Psoas muscle (tissue), 8 donors: ENCODE data around the gene TRIM71. TPM values are rescaled to one million over a fixed set of nuclear protein-coding genes. Genes with fewer than 3 reads are reported as not detected.

Experiments used
- ATAC-seq, 4 donors: fragments of 200-7000 bp; cut with Tn5 transposase; one replicate each; pipeline ENCODE4 v1.9.1; 2020; ENCODE audit warnings: moderate library complexity in 3 of 4, mild to moderate bottlenecking in 2 of 4
- DNase-seq, 2 donors: peaks; one replicate each; pipeline ENCODE4 v3.0.0-alpha.2; 2020
- H3K27ac ChIP-seq: fragments of 200-600 bp; one replicate; pipeline ENCODE4 v1.8.0; 2022
- H3K27me3 ChIP-seq, 3 donors: fragments of 200-600 bp in 1 of 3; one replicate each; pipeline versions ENCODE4 v1.6.1 to v1.8.0; 2013 to 2022; ENCODE audit warnings: low read length in 2 of 3, mild to moderate bottlenecking in 2 of 3, moderate library complexity in 1 of 3; ENCODE audit not compliant: insufficient read depth in 3 of 3
- H3K36me3 ChIP-seq, 2 donors: fragments of 200-600 bp in 1 of 2; one replicate each; pipeline versions ENCODE4 v1.6.1 to v1.8.0; 2013 to 2022; ENCODE audit warnings: low read depth in 1 of 2, mild to moderate bottlenecking in 1 of 2, moderate library complexity in 1 of 2; ENCODE audit not compliant: insufficient read depth in 1 of 2
- H3K4me1 ChIP-seq: fragments of 200-600 bp; one replicate; pipeline ENCODE4 v1.8.0; 2022
- H3K4me3 ChIP-seq: fragments of 200-600 bp; one replicate; pipeline ENCODE4 v1.8.0; 2022; ENCODE audit warnings: mild to moderate bottlenecking
- H3K9me3 ChIP-seq: fragments of 200-600 bp; one replicate; pipeline ENCODE4 v1.8.0; 2022
- CTCF ChIP-seq: fragments of 200-600 bp; IDR thresholded peaks from one replicate; pipeline ENCODE4 v1.8.0; 2022; ENCODE audit warnings: antibody characterized with exemption
- WGBS, 3 donors: extraction: QIAGEN DNeasy Blood & Tissue Kit; methylation state at CpG; one replicate each; pipeline versions ENCODE4 v1.1.6 to v1.1.7; 2013; 5-methylcytosine and 5-hydroxymethylcytosine counted together
- intact Hi-C, 2 donors: fragments of 100-400 bp; cut with DNase I; formaldehyde crosslinking; loops; one replicate each; pipeline versions ENCODE4 v1.11.0 to v1.14.2; 2022
- polyA plus RNA-seq, 3 donors: library from polyadenylated mRNA; stranded (reverse); fragments of 200-250 nt; gene quantifications; one replicate each; pipeline ENCODE4 v1.2.3, GENCODE V29; 2013
- total RNA-seq, 4 donors: library from RNA; stranded (reverse); fragmentation: NEBNext Ultra II Directional in 2 of 4; extraction: Animal tissue kit (Norgen Biotek cat#: 25700) in 2 of 4; gene quantifications; one replicate each; pipeline versions ENCODE4 v1.2.1 to v1.2.4, GENCODE V29; 2021 to 2023
- donor health status: healthy with polysubstance abuse.
- donor health status: DM: no; HTN: no; CAD: no; lungs with moderate emphysema.
- donor health status: Bipolar disorder and iron deficiency.
- donor health status: healthy.
- donor health status: DM: yes; HTN: yes; CAD: no.
- donor health status: DM: no; HTN: no; CAD: no.
- donor health status: DM: no; HTN: no; CAD: no.
- donor health status: DM: yes; HTN: yes; CAD: no.

The TRIM71 gene
- total and polyA plus RNA-seq, 7 donors: 0.01 TPM; not detected in 6

DNA sequence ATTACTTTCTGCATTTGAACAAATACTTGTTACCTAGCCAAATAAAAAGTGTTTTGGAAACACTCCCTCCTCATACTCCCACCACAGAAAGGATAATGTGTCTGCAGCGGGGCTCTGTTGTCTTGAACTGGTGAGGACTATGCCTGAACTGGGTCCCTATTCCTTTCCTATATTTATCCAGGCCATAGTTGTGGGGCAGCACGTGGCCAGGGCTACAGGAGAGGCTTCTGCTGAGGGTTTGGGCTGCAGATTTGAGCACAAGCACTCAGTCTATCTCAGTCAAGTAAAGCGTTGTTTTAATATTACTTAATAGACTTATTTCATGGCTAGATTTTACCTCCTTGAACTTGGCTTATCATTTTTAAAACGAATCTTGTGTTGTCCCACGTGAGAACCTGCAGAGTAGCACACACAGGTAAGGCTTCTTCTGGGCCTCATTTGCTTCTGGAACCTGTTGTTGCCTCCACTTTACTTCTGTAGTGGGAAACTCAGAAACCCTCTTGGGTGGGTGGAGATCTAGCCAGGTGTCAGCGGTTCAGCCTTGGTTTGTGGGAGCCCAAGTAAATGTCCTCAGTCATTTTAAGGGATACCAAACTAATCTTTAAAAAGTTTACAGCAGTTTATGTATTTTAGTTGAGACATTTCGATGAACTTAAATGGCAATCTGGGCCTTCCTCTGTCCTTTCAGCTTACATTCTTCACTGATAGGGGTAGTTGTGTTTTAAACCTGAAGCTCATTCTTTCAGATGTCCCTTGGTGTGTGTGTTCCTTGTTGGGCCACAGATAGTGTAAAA, 51.1 kb downstream of the TRIM71 start:
- 76 to 83% (median 80%) methylated on average over 7 of the region's 7 CpGs for WGBS, 3 donors
- intact Hi-C loops: no loop called here

GRCh38 chr3:32869513-32870047, 51.8 kb downstream of the TRIM71 start:
- no peak for TF ChIP-seq CTCF
- no peaks in the 10 kb centered on the region for H3K9me3 ChIP-seq
- no peaks in the 10 kb centered on the region for H3K36me3 ChIP-seq
- ATAC-seq (no peak), DNase-seq (no peak)
- H3K27ac ChIP-seq: no peak overlapping the region
- H3K4me1 ChIP-seq: peaks cover 9% of the 10 kb centered on the region
- intact Hi-C loops: no loop called here
- H3K4me3 ChIP-seq: no peak overlapping the region
- WGBS, 3 donors: 67 to 76% (median 70%) methylated on average over 15 of the region's 15 CpGs
- no peaks in the 10 kb centered on the region for H3K27me3 ChIP-seq

More for the DNA sequence above, 51.1 kb downstream of the TRIM71 start:
- no peak overlapping the region for H3K4me3 ChIP-seq
- TF ChIP-seq CTCF: no peak
- peaks cover 9% of the 10 kb centered on the region for H3K4me1 ChIP-seq
- no peaks in the 10 kb centered on the region for H3K9me3 ChIP-seq
- no peak for DNase-seq
- H3K27ac ChIP-seq: no peak overlapping the region
- H3K27me3 ChIP-seq: no peaks in the 10 kb centered on the region
- no peak for ATAC-seq
- no peaks in the 10 kb centered on the region for H3K36me3 ChIP-seq

- no peaks in the 10 kb centered on the region for H3K9me3 ChIP-seq
- H3K36me3 ChIP-seq: no peaks in the 10 kb centered on the region
- ATAC-seq: no peak
- DNase-seq: no peak
- TF ChIP-seq CTCF: no peak
- intact Hi-C loops: no loop called here
- H3K27me3 ChIP-seq: no peaks in the 10 kb centered on the region
- no peak overlapping the region for H3K4me3 ChIP-seq
- peaks cover 9% of the 10 kb centered on the region for H3K4me1 ChIP-seq
- 78 to 87% (median 79%) methylated on average over 10 of the region's 10 CpGs for WGBS, 3 donors
- H3K27ac ChIP-seq: no peak overlapping the region
Measured at GRCh38 chr3:32870373-32871095, 52.7 kb downstream of the TRIM71 start.

GRCh38 chr3:32871273-32871672, 53.5 kb downstream of the TRIM71 start:
- H3K4me1 ChIP-seq: peaks cover 9% of the 10 kb centered on the region
- ATAC-seq (no peak), DNase-seq (no peak)
- intact Hi-C loops: no loop called here
- WGBS, 3 donors: 67 to 69% (median 69%) methylated on average over 7 of the region's 7 CpGs
- no peak for TF ChIP-seq CTCF
- no peaks in the 10 kb centered on the region for H3K27me3 ChIP-seq
- no peak overlapping the region for H3K27ac ChIP-seq
- H3K4me3 ChIP-seq: no peak overlapping the region
- H3K36me3 ChIP-seq: no peaks in the 10 kb centered on the region
- no peaks in the 10 kb centered on the region for H3K9me3 ChIP-seq
